ENCODE measurements around the gene CORO7.

The CORO7 gene

GRCh38 chr16:4370570-4371356 is 45.6 kb downstream of the CORO7 start:
- DNase-seq: no peak

GRCh38 chr16:4370151-4370550 is 46.2 kb downstream of the CORO7 start:
- DNase-seq: no peak

- no peak for DNase-seq
Measured at GRCh38 chr16:4369007-4369733, 47.2 kb downstream of the CORO7 start.

GRCh38 chr16:4367393-4367856 is 49.0 kb downstream of the CORO7 start:
- no peak for DNase-seq

- no peak for DNase-seq
Measured at GRCh38 chr16:4366016-4366415, 50.4 kb downstream of the CORO7 start.

- no peak for DNase-seq
Measured at GRCh38 chr16:4365615-4366014, 50.8 kb downstream of the CORO7 start.

- DNase-seq: no peak
Measured at GRCh38 chr16:4365014-4365406, 51.4 kb downstream of the CORO7 start.

GRCh38 chr16:4364196-4365013 is 52.0 kb downstream of the CORO7 start:
- no peak for DNase-seq

GRCh38 chr16:4362476-4363135 is 53.8 kb downstream of the CORO7 start:
- no peak for DNase-seq

- DNase-seq: no peak
Measured at GRCh38 chr16:4361944-4362311, 54.5 kb downstream of the CORO7 start.

- DNase-seq: no peak
Measured at GRCh38 chr16:4361033-4361943, 55.1 kb downstream of the CORO7 start.

- no peak for DNase-seq
Measured at GRCh38 chr16:4360538-4361021, 55.8 kb downstream of the CORO7 start.

- no peak for DNase-seq
Measured at GRCh38 chr16:4359914-4360313, 56.5 kb downstream of the CORO7 start.

- peak; percentile 14 for DNase-seq
Measured at GRCh38 chr16:4358831-4359561, 57.4 kb downstream of the CORO7 start.

- DNase-seq: no peak
Measured at GRCh38 chr16:4358236-4358635, 58.2 kb downstream of the CORO7 start.

GRCh38 chr16:4356820-4357219 is 59.6 kb downstream of the CORO7 start:
- no peak for DNase-seq

- DNase-seq: no peak
Measured at GRCh38 chr16:4354512-4355409, 61.6 kb downstream of the CORO7 start.

GRCh38 chr16:4353675-4354074 is 62.7 kb downstream of the CORO7 start:
- DNase-seq: no peak

GRCh38 chr16:4352843-4353242 is 63.6 kb downstream of the CORO7 start:
- no peak for DNase-seq

- DNase-seq: no peak
Measured at GRCh38 chr16:4351880-4352279, 64.5 kb downstream of the CORO7 start.

Data from NCI-H345 (cell line).